Lung (tissue), 12 donors: Measurements from ENCODE around the gene TFAP2A. TPM values are rescaled to one million over a fixed set of nuclear protein-coding genes. Genes with fewer than 3 reads are reported as not detected.

Source experiments
- ATAC-seq: fragments of 200-7000 bp; cut with Tn5 transposase; one replicate; pipeline ENCODE4 v1.9.1; 2020; ENCODE audit warnings: moderate number of reproducible peaks; ENCODE audit not compliant: insufficient read depth, low FRiP score
- DNase-seq, 3 donors: peaks; one replicate each; pipeline ENCODE4 v3.0.0-alpha.2; 2013 to 2017
- H3K27ac ChIP-seq, 2 donors: one replicate each; pipeline ENCODE4 v1.5.1; 2013; ENCODE audit warnings: mild to moderate bottlenecking in 2 of 2, moderate library complexity in 2 of 2, control low read depth in 1 of 2, inconsistent platforms in 1 of 2, low read depth in 1 of 2, low read length in 1 of 2
- H3K27me3 ChIP-seq, 3 donors: one replicate each; pipeline ENCODE4 v1.5.1; 2013; ENCODE audit warnings: low read length in 2 of 3; ENCODE audit not compliant: control insufficient read depth in 3 of 3, insufficient read depth in 3 of 3
- H3K36me3 ChIP-seq, 4 donors: one replicate each; pipeline ENCODE4 v1.5.1; 2013; ENCODE audit warnings: low read length in 4 of 4, mild to moderate bottlenecking in 1 of 4, moderate library complexity in 1 of 4; ENCODE audit not compliant: control insufficient read depth in 4 of 4, insufficient read depth in 4 of 4
- H3K4me1 ChIP-seq, 5 donors: one replicate each; pipeline ENCODE4 v1.5.1; 2013; ENCODE audit warnings: low read length in 5 of 5, mild to moderate bottlenecking in 2 of 5, moderate library complexity in 1 of 5; ENCODE audit not compliant: control insufficient read depth in 5 of 5, insufficient read depth in 5 of 5
- H3K4me3 ChIP-seq: one replicate; pipeline ENCODE4 v1.5.1; 2013; ENCODE audit warnings: mild to moderate bottlenecking, control low read depth, moderate library complexity
- H3K9ac ChIP-seq, 2 donors: one replicate each; pipeline ENCODE4 v1.5.1; 2013; ENCODE audit warnings: low read length in 2 of 2, control low read depth in 1 of 2; ENCODE audit not compliant: insufficient read depth in 1 of 2
- H3K9me3 ChIP-seq, 4 donors: one replicate each; pipeline ENCODE4 v1.5.1; 2013; ENCODE audit warnings: low read length in 3 of 4, mild to moderate bottlenecking in 1 of 4, moderate library complexity in 1 of 4; ENCODE audit not compliant: control insufficient read depth in 4 of 4, insufficient read depth in 3 of 4
- WGBS, 2 donors: extraction: QIAGEN DNeasy Blood & Tissue Kit; methylation state at CpG; one replicate each; pipeline ENCODE4 v1.1.7; 2013; 5-methylcytosine and 5-hydroxymethylcytosine counted together
- polyA plus RNA-seq, 2 donors: library from polyadenylated mRNA; stranded (reverse); fragments of 200-250 nt; gene quantifications; one replicate each; pipeline ENCODE4 v1.2.1, GENCODE V29; 2013
- total RNA-seq, 2 donors: library from RNA; depleted of rRNA in 1 of 2; stranded (reverse); fragments of >200 nt in 1 of 2; gene quantifications; one replicate each; pipeline ENCODE4 v1.2.1, GENCODE V29; 2014 to 2021
- TF ChIP-seq, protein P1 (sequence below): IDR thresholded peaks from 2 replicates; pipeline ENCODE4 v1.5.1; 2012; ENCODE audit warnings: mild to moderate bottlenecking; ENCODE audit errors: control extremely low read depth, extremely low read depth
- donor health status: control.
- donor health status: control.
- donor health status: Bipolar disorder and iron deficiency.
- donor health status: healthy.
- donor health status: DM: yes; HTN: yes; CAD: no.

The TFAP2A gene
- total and polyA plus RNA-seq, 4 donors, result 0.14 to 2.7 (median 0.64) TPM

DNA sequence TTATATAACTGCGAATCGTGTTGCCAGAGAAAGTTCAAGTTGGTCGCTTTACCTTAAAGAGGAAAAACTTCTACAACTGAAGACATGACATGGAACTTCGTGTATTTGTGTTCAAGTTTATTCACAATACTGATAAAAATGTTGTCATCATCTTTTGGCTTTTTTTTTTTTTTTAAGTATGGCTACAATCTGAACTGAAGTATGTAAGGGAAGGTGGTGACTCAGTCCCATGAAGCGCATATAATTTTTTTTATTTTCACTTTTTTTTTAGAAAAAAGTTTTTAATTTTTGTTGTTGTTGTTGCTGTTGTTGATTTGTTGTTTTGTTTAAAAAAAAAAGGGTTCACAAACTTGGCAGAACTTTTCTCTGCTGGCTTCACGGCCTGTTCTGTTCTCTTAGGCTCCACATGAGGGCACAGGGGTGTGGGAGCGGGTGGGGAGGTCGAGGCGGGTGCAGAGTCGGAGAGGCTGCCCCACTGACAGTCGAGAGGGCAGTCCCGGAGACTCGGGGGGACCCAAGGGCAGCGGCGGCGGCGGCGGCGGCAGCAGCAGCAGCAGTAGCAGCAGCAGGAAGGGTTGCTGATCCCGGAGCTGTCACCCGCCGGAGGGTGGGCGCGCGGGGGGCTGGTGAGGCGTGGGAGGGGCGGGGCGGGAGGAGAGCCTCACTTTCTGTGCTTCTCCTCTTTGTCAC lies 17.0 kb downstream of the TFAP2A start:
- TF ChIP-seq, protein P1, sequence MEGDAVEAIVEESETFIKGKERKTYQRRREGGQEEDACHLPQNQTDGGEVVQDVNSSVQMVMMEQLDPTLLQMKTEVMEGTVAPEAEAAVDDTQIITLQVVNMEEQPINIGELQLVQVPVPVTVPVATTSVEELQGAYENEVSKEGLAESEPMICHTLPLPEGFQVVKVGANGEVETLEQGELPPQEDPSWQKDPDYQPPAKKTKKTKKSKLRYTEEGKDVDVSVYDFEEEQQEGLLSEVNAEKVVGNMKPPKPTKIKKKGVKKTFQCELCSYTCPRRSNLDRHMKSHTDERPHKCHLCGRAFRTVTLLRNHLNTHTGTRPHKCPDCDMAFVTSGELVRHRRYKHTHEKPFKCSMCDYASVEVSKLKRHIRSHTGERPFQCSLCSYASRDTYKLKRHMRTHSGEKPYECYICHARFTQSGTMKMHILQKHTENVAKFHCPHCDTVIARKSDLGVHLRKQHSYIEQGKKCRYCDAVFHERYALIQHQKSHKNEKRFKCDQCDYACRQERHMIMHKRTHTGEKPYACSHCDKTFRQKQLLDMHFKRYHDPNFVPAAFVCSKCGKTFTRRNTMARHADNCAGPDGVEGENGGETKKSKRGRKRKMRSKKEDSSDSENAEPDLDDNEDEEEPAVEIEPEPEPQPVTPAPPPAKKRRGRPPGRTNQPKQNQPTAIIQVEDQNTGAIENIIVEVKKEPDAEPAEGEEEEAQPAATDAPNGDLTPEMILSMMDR, result no peak
- DNase-seq (peak in 1 of 3 donors; percentile 15), ATAC-seq (no peak)
- peaks cover 0 to 1% (median 0%) of the 10 kb centered on the region in 5 donors for H3K4me1 ChIP-seq
- no peak overlapping the region for H3K27ac ChIP-seq
- no peak overlapping the region for H3K9ac ChIP-seq
- H3K36me3 ChIP-seq, result no peaks in the 10 kb centered on the region
- H3K9me3 ChIP-seq, result no peaks in the 10 kb centered on the region
- peaks cover 31 to 96% (median 96%) of the 10 kb centered on the region in 3 donors for H3K27me3 ChIP-seq
- WGBS, 2 donors, result 20 to 24% methylated on average over 21 to 28 of the region's 28 CpGs
- no peak overlapping the region for H3K4me3 ChIP-seq

DNA sequence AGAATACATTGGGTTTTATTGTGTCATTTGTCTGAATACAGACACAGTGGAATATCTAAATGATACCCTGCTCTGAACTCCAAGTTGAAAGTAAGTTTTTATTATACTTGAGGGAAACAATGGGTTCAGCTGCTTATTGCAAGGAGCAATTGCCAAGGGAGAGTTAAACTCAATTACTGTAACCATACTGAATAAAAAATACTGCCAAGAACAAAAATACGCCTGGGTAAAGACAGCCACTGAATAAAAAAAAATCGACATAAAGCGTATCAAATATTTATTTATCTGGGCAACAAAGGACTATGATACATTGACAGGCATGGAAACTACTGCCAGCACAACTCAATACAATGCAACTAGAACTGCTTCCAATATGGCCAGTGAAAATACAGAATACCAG lies 18.1 kb downstream of the TFAP2A start:
- 49 to 55% methylated on average over 3 of the region's 3 CpGs for WGBS, 2 donors
- TF ChIP-seq, protein P1, result no peak
- ATAC-seq (no peak), DNase-seq (peak in 1 of 3 donors; percentile 11)
- Histone ChIP-seq H3K4me1 (peaks cover 0 to 1% (median 0%) of the 10 kb centered on the region in 5 donors), H3K9me3 (no peaks in the 10 kb centered on the region), H3K27me3 (peaks cover 31 to 96% (median 96%) of the 10 kb centered on the region in 3 donors), H3K36me3 (no peaks in the 10 kb centered on the region), H3K27ac (no peak overlapping the region), H3K9ac (no peak overlapping the region), H3K4me3 (no peak overlapping the region)

GRCh38 chr6:10395704-10396546 lies 18.9 kb downstream of the TFAP2A start:
- ATAC-seq (no peak), DNase-seq (peak in 2 of 3 donors; percentile 17 to 42)
- TF ChIP-seq, protein P1, result no peak
- Histone ChIP-seq H3K27me3 (peaks cover 31 to 96% (median 93%) of the 10 kb centered on the region in 3 donors), H3K4me1 (peaks cover 0 to 1% (median 0%) of the 10 kb centered on the region in 5 donors), H3K9me3 (no peaks in the 10 kb centered on the region), H3K4me3 (no peak overlapping the region), H3K36me3 (no peaks in the 10 kb centered on the region), H3K9ac (no peak overlapping the region), H3K27ac (no peak overlapping the region)
- WGBS, 2 donors, result 9 to 11% methylated on average over 14 of the region's 14 CpGs
